GM21619 (cell line): ENCODE results near the gene CASTOR2.
"Not testable (repeated sequence)": the region's sequence is repeated elsewhere in the genome, so short reads cannot be mapped to it uniquely, and the experiment has no call there.

Experiments used
- ATAC-seq: cut with Tn5 transposase; IDR thresholded peaks from one replicate; pipeline ENCODE4 v1.9.1; 2021; ENCODE audit not compliant: unreplicated experiment

The CASTOR2 gene

DNA sequence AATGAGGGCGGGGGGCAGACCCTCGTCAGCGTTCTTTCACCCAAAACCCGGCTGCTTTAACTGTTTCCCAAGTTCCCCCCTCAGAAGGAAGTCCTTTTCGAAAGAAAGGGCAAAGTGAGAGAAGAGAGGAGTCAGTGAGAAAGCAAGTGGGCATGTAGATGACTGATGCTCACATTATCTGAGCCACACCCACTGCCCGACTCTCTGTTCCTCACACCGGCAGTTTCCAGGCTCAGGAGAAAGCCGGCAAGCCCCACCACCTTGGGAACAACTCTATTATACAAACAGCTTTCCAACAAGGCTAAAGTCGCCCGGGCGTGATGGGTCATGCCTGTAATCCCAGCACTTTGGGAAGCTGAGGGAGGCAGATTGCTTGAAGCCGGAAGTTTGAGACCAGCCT lies 86.0 kb downstream of the CASTOR2 start:
- no peak for ATAC-seq

DNA sequence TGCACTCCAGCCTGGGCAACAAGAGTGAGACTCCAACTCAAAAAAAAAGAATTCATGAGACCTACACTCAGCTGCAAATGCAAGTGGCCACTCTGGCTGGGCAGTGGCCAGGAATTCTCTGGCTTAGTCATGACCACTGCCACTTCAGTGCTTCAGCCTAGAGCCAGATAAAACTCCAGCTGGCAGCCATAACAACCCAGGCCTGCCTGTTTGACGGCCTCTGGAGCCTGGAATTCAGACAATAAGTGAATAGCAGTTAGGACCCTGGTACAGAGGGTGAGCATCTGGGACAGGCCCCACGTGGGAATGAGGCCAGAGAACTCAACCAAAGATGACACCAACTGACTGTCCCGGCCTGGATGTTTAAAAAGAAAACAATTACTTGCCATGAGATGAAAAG lies 90.2 kb downstream of the CASTOR2 start:
- ATAC-seq: no peak

GRCh38 chr7:75055155-75055554 lies 90.7 kb downstream of the CASTOR2 start:
- no peak for ATAC-seq

GRCh38 chr7:75055830-75056772 lies 91.6 kb downstream of the CASTOR2 start:
- ATAC-seq: no peak

DNA sequence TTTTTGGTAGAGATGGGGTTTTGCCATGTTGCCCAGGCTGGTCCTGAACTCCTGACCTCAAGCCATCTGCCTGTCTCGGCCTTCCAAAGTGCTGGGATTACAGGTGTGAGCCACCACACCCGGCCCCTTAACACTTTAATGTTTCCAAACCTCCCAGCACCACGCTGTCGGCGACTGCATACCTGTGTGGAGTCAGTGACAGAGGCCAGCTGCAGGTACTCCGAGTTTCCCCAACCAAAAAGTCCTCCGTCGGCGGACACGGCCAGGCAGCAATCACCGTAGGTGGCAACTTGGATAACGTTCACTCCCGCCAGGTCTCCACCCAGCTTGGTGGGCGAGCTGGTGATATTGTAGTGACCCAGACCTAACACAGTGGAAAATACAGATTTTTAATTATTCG lies 93.9 kb downstream of the CASTOR2 start:
- no peak for ATAC-seq

GRCh38 chr7:75064291-75064690 lies 99.8 kb downstream of the CASTOR2 start:
- no peak for ATAC-seq

- ATAC-seq: no peak
Observed at GRCh38 chr7:75064801-75065200, 100.3 kb downstream of the CASTOR2 start.

DNA sequence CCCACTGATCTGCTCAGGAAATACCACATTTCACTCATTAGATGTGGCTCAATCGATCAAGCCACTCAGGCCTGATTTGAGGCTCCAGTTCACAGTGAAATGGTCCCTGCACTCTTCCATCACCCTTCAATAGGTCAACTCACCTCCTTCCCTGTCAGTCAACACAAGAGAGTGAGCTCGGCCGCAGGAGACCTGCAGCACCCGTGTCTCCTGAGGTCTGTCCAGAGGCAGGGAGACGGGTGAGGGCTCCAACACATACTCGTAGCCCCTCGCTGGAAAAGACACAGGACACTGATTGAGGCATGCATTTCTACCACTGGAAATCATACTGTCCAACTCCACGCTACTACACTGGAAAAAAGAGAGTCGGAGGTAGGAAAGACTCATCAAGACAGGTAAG lies 102.0 kb downstream of the CASTOR2 start:
- no peak for ATAC-seq

- no peak for ATAC-seq
Observed at GRCh38 chr7:75072981-75073283, 108.4 kb downstream of the CASTOR2 start.

- ATAC-seq: not testable (repeated sequence)
Observed at GRCh38 chr7:75074262-75074641, 109.7 kb downstream of the CASTOR2 start.
